HAP-1 (cell line): ENCODE results near the gene FILIP1L.
A peak's percentile ranks its signal among the peaks of the same experiment; 100 is the strongest.
"Not testable (repeated sequence)": the region's sequence is repeated elsewhere in the genome, so short reads cannot be mapped to it uniquely, and the experiment has no call there.

ENCODE experiments used
- DNase-seq, 2 experiments: peaks; one replicate each; pipeline ENCODE4 v3.0.0-alpha.2; 2016 to 2020; ENCODE audit warnings: low spot score in 2 of 2
- H3K27me3 ChIP-seq: fragments of 250-450 bp; sonication (Bioruptor Pico); 2 replicates; pipeline ENCODE4 v1.5.1; 2020; ENCODE audit warnings: low read depth, mild to moderate bottlenecking, moderate library complexity
- H3K36me3 ChIP-seq: fragments of 250-450 bp; sonication (Bioruptor Pico); replicated peaks from 2 replicates; pipeline ENCODE4 v1.5.1; 2020; ENCODE audit warnings: mild to moderate bottlenecking
- H3K4me1 ChIP-seq: fragments of 250-450 bp; sonication (Bioruptor Pico); 2 replicates; pipeline ENCODE4 v1.5.1; 2020; ENCODE audit warnings: mild to moderate bottlenecking
- H3K4me3 ChIP-seq: fragments of 250-450 bp; sonication (Bioruptor Pico); 2 replicates; pipeline ENCODE4 v1.5.1; 2020; ENCODE audit warnings: mild to moderate bottlenecking, moderate library complexity
- H3K9me3 ChIP-seq: fragments of 250-450 bp; sonication (Bioruptor Pico); 2 replicates; pipeline ENCODE4 v1.5.1; 2020; ENCODE audit warnings: mild to moderate bottlenecking, moderate library complexity
- in situ Hi-C: fragments of 300-500 bp; cut with MboI; formaldehyde crosslinking; loops from 3 replicates; pipeline ENCODE4 v1.14.3; 2020; ENCODE audit warnings: low sequenced_read_pairs, inconsistent platforms, mixed read lengths

FILIP1L gene

GRCh38 chr3:100069472-100069871 lies 44.8 kb downstream of the FILIP1L start:
- Histone ChIP-seq H3K36me3 (no peaks in the 10 kb centered on the region), H3K9me3 (no peaks in the 10 kb centered on the region), H3K27me3 (no peaks in the 10 kb centered on the region), H3K4me1 (peaks cover 21% of the 10 kb centered on the region), H3K4me3 (no peak overlapping the region)
- no peak for DNase-seq
- in situ Hi-C loops = loop anchor here (10.0 to 25.0 kb wide), 2 partner anchors 185 to 232 kb away; no protein-coding TSS in a partner anchor

DNA sequence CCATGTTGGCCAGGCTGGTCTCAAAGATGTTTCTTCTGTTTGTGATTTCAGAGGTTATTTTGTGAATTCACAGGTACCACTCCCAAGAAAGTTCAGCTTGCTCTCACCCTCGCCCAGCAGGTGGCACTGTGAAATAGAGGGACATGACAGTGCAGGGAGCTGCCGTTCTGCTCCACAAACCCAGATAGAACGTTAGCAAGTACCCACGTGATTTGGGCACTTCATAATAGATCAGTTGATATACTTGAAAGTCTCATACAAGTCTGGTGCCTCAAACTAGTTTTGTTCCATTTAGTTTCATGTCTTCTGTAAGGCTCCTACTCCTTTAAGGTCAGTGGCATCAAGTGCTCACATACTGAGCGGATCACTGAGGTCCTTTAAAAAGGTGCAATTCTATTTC lies 45.5 kb downstream of the FILIP1L start:
- Histone ChIP-seq H3K36me3 (no peaks in the 10 kb centered on the region), H3K27me3 (no peaks in the 10 kb centered on the region), H3K4me1 (peaks cover 21% of the 10 kb centered on the region), H3K9me3 (no peaks in the 10 kb centered on the region), H3K4me3 (no peak overlapping the region)
- DNase-seq = peak; percentile 62 to 88
- in situ Hi-C loops = loop anchor here (10.0 to 25.0 kb wide), 2 partner anchors 186 to 232 kb away; no protein-coding TSS in a partner anchor

GRCh38 chr3:100067589-100067988 lies 46.7 kb downstream of the FILIP1L start:
- H3K27me3 ChIP-seq = no peaks in the 10 kb centered on the region
- peaks cover 14% of the 10 kb centered on the region for H3K4me1 ChIP-seq
- H3K9me3 ChIP-seq = no peaks in the 10 kb centered on the region
- in situ Hi-C loops = loop anchor here (10.0 to 25.0 kb wide), 2 partner anchors 187 to 230 kb away; no protein-coding TSS in a partner anchor
- DNase-seq = no peak
- H3K36me3 ChIP-seq = no peaks in the 10 kb centered on the region
- H3K4me3 ChIP-seq = no peak overlapping the region

DNA sequence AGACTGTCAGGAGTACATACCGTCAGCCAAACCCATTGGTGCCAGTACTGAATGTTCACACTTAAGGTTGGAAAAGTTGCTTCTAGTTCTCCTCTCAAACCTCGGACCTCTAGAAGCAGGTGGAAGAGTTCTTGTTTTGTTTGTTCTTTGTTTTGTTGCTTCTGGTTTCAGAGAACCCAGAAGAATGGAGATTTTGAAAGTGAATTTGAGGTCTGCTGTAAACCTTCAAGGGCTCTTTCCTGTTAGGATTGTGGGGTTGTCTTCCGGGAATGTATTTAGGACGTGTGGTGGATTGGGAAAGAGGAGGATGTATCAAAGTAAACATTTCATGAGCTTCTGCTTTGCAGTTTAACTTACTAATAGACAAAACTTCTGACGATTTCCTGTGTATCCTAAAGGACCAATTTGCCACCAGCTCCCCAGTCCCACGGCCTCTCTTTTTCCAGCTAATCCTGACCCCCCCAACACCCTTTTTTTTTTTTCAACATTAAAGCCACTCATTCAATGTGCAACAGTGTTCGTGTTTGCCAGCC lies 50.3 kb downstream of the FILIP1L start:
- Histone ChIP-seq H3K27me3 (no peaks in the 10 kb centered on the region), H3K4me3 (no peak overlapping the region), H3K36me3 (no peaks in the 10 kb centered on the region), H3K9me3 (no peaks in the 10 kb centered on the region), H3K4me1 (0 out of 2 replicates have a peak, but pooled peaks cover 2% of the 10 kb centered on the region)
- DNase-seq = no peak
- in situ Hi-C loops = loop anchor here (10.0 to 25.0 kb wide), 2 partner anchors 191 to 227 kb away; no protein-coding TSS in a partner anchor

- H3K36me3 ChIP-seq = no peaks in the 10 kb centered on the region
- H3K4me1 ChIP-seq = no peaks in the 10 kb centered on the region
- no peaks in the 10 kb centered on the region for H3K9me3 ChIP-seq
- in situ Hi-C loops = loop anchor here (10.0 to 25.0 kb wide), 2 partner anchors 192 to 225 kb away; no protein-coding TSS in a partner anchor
- no peak for DNase-seq
- no peak overlapping the region for H3K4me3 ChIP-seq
- no peaks in the 10 kb centered on the region for H3K27me3 ChIP-seq
Measured at GRCh38 chr3:100062665-100063064, 51.6 kb downstream of the FILIP1L start.

- no peaks in the 10 kb centered on the region for H3K36me3 ChIP-seq
- in situ Hi-C loops = loop anchor here (10.0 to 25.0 kb wide), 2 partner anchors 194 to 224 kb away; no protein-coding TSS in a partner anchor
- no peak for DNase-seq
- no peaks in the 10 kb centered on the region for H3K4me1 ChIP-seq
- no peaks in the 10 kb centered on the region for H3K9me3 ChIP-seq
- H3K27me3 ChIP-seq = no peaks in the 10 kb centered on the region
- no peak overlapping the region for H3K4me3 ChIP-seq
Measured at GRCh38 chr3:100060685-100061484, 53.4 kb downstream of the FILIP1L start.

- Histone ChIP-seq H3K9me3 (no peaks in the 10 kb centered on the region), H3K4me3 (no peak overlapping the region), H3K27me3 (no peaks in the 10 kb centered on the region), H3K36me3 (no peaks in the 10 kb centered on the region), H3K4me1 (no peaks in the 10 kb centered on the region)
- in situ Hi-C loops = loop anchor here (25.0 kb wide), 1 partner anchor 222 kb away; no protein-coding TSS in a partner anchor
- DNase-seq = no peak
Measured at GRCh38 chr3:100059472-100059871, 54.8 kb downstream of the FILIP1L start.

DNA sequence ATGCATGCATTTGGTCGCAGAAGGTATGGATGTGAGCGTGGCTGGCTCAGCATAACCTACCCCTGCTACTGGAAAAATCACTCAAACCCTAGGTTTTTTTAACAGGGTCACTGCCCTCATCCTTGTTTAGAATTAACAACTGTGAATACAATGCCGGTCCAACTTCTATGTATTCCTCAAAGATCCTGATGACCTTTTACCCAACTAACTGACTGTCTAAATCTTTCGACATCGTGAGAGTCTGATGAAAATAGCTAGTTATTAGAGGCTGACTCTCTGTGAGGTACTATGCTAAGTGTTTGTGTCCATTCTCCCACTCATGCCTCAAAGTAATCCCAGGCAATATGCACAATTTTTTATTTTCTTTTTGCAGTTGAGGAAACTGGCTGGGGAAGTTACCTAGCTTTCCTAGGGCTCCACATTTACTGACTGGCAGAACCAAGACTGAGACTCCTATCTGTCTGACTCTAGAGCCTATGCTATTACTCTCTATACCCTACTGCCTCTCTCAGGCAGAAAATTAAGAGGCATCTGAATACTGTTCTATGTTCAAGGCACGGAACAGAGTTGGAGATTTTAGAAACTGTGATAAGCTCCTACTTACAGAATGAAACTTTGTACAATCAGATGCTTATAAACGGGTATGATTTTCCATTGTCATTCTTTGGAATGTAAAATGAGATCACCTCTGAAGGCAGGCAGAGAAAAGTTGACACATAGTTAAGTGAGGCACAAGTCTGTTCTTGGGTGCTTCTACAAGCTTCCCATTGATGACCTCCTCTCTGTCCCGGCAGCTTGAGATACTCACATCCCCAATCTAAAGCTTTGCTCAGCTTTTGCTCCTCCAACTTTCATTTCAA lies 56.4 kb downstream of the FILIP1L start:
- H3K9me3 ChIP-seq = no peaks in the 10 kb centered on the region
- H3K36me3 ChIP-seq = no peaks in the 10 kb centered on the region
- no peaks in the 10 kb centered on the region for H3K27me3 ChIP-seq
- DNase-seq = no peak
- in situ Hi-C loops = loop anchor here (25.0 kb wide), 1 partner anchor 221 kb away; no protein-coding TSS in a partner anchor
- no peak overlapping the region for H3K4me3 ChIP-seq
- no peaks in the 10 kb centered on the region for H3K4me1 ChIP-seq

DNA sequence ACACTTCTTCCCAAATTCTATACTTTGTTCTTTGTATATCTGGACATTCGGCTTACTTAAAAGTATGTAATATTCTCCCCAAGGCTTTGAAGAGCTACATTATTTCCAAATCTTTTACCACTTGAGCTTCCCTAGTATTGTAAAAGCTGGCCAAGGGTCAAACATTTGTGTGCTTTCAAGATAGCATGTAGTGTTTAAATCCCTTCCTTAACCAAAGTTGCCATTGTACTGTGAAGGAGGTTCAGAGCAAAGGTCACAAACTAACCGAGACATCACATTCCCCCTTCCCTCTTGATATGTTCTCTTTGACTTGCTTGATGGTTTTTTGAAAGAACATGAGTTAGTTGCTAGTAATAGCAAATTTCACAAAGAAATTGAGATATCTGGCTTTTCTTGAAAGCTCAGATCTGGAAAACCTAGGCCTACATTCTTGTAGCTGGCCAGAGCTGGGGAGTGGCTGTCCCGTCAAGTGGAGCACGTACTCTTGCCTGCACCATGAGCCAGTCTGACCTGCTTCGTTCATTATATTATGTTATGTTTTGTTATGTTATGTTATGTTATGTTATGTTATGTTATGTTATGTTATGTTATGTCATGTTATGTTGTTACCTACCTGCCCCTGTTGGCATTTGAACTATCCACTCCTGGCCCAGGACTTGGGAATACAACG lies 60.2 kb downstream of the FILIP1L start:
- H3K27me3 ChIP-seq = no peaks in the 10 kb centered on the region
- DNase-seq = no peak
- no peaks in the 10 kb centered on the region for H3K36me3 ChIP-seq
- no peaks in the 10 kb centered on the region for H3K9me3 ChIP-seq
- H3K4me1 ChIP-seq = no peaks in the 10 kb centered on the region
- H3K4me3 ChIP-seq = no peak overlapping the region
- in situ Hi-C loops = loop anchor here (25.0 kb wide), 1 partner anchor 217 kb away; no protein-coding TSS in a partner anchor

GRCh38 chr3:100051513-100051912 lies 62.8 kb downstream of the FILIP1L start:
- not testable (repeated sequence) for H3K27me3 ChIP-seq, H3K9me3 ChIP-seq, H3K36me3 ChIP-seq, H3K4me3 ChIP-seq, DNase-seq
- peaks cover 11% of the 10 kb centered on the region for H3K4me1 ChIP-seq
- in situ Hi-C loops = loop anchor here (25.0 kb wide), 1 partner anchor 214 kb away; no protein-coding TSS in a partner anchor

GRCh38 chr3:100048248-100048647 lies 66.1 kb downstream of the FILIP1L start:
- Histone ChIP-seq H3K9me3 (no peaks in the 10 kb centered on the region), H3K36me3 (no peaks in the 10 kb centered on the region), H3K4me1 (peaks cover 11% of the 10 kb centered on the region), H3K27me3 (no peaks in the 10 kb centered on the region), H3K4me3 (no peak overlapping the region)
- in situ Hi-C loops = no loop called here
- DNase-seq = no peak

- peaks cover 13% of the 10 kb centered on the region for H3K4me1 ChIP-seq
- DNase-seq = peak; percentile 58 to 89
- H3K4me3 ChIP-seq = no peak overlapping the region
- no peaks in the 10 kb centered on the region for H3K27me3 ChIP-seq
- H3K36me3 ChIP-seq = no peaks in the 10 kb centered on the region
- in situ Hi-C loops = no loop called here
- H3K9me3 ChIP-seq = no peaks in the 10 kb centered on the region
Measured at GRCh38 chr3:100047455-100048141, 66.7 kb downstream of the FILIP1L start.
